GM12878 (cell line): ENCODE measurements around the gene NRP2. TPM values are rescaled to one million over a fixed set of nuclear protein-coding genes. Genes with fewer than 3 reads are reported as not detected.

Source experiments
- ATAC-seq: fragments of 200-7000 bp; cut with Tn5 transposase; 3 replicates; pipeline ENCODE4 v1.9.1; 2020; ENCODE audit warnings: mild to moderate bottlenecking, moderate library complexity
- BruUV-seq: library from RNA; stranded (reverse); fragments of 400-500 nt; replicated peaks from 2 replicates; lab custom pipeline; 2021; lab: Mats Ljungman, UMichigan
- CTCF ChIA-PET: fragments of 300-600 bp; sonication (Branson Sonifier 250); formaldehyde crosslinking; extraction: SDS; loops from one replicate; lab custom pipeline; 2021; ENCODE audit warnings: inconsistent platforms; lab: Yijun Ruan, JAX
- POLR2A ChIA-PET: fragments of 350-600 bp; formaldehyde crosslinking; extraction: SDS; loops from one replicate; lab custom pipeline; 2021; ENCODE audit warnings: inconsistent platforms; lab: Charles Lee
- RAD21 ChIA-PET: fragments of 300-600 bp; sonication (Branson Sonifier 250); formaldehyde crosslinking; loops from one replicate; lab custom pipeline; 2023; ENCODE audit warnings: antibody characterized with exemption; ENCODE audit not compliant: unreplicated experiment; lab: Charles Lee
- SMC1A ChIA-PET: fragments of 300-600 bp; sonication (Branson Sonifier 250); formaldehyde crosslinking; loops from one replicate; lab custom pipeline; 2023; ENCODE audit not compliant: unreplicated experiment, uncharacterized antibody; lab: Charles Lee
- DNase-seq: peaks from one replicate; pipeline ENCODE4 v3.0.0-alpha.2; 2011; ENCODE audit warnings: low read depth, low spot score
- FAIRE-seq: peaks from 3 replicates; lab custom pipeline; 2011; peaks lifted over from hg19 to GRCh38; lab: Jason Lieb, UNC
- H2AFZ ChIP-seq: 2 replicates; pipeline ENCODE4 v1.6.0; 2011; ENCODE audit warnings: low read depth, low read length, control low read depth; ENCODE audit not compliant: control insufficient read depth
- H3K27ac ChIP-seq: 2 replicates; pipeline ENCODE4 v1.5.1; 2011; ENCODE audit warnings: control low read depth; ENCODE audit not compliant: control insufficient read depth, insufficient read depth
- H3K27me3 ChIP-seq, 2 experiments: replicated peaks in 1 of 2; 2 replicates each; pipeline versions ENCODE4 v1.6.0 to v1.6.1; 2011; ENCODE audit warnings: low read length in 1 of 2; ENCODE audit not compliant: control insufficient read depth in 2 of 2, insufficient read depth in 2 of 2
- H3K36me3 ChIP-seq, 2 experiments: 2 replicates each; pipeline ENCODE4 v1.5.1; 2011; ENCODE audit warnings: low read length in 1 of 2; ENCODE audit not compliant: control insufficient read depth in 2 of 2, insufficient read depth in 2 of 2
- H3K4me1 ChIP-seq: 2 replicates; pipeline ENCODE4 v1.6.1; 2011; ENCODE audit warnings: mild to moderate bottlenecking, low read length, moderate library complexity, mixed read lengths; ENCODE audit not compliant: control insufficient read depth, insufficient read depth
- H3K4me2 ChIP-seq: 2 replicates; pipeline ENCODE4 v1.6.0; 2011; ENCODE audit warnings: control low read depth; ENCODE audit not compliant: control insufficient read depth, insufficient read depth
- H3K4me3 ChIP-seq: fragments of 200-600 bp; sonication (generic); 2 replicates; pipeline ENCODE4 v1.5.1; 2016
- H3K79me2 ChIP-seq: 2 replicates; pipeline ENCODE4 v1.6.0; 2011; ENCODE audit warnings: low read length; ENCODE audit not compliant: control insufficient read depth, insufficient read depth
- H3K9ac ChIP-seq: 2 replicates; pipeline ENCODE4 v1.8.0; 2011; ENCODE audit warnings: low read length, control low read depth, mixed read lengths; ENCODE audit not compliant: control insufficient read depth, insufficient read depth
- H3K9me3 ChIP-seq: replicated peaks from 3 replicates; pipeline ENCODE4 v1.5.1; 2011; ENCODE audit warnings: mild to moderate bottlenecking, low read length; ENCODE audit not compliant: control insufficient read depth, insufficient read depth
- H4K20me1 ChIP-seq: 2 replicates; pipeline ENCODE4 v1.6.0; 2011; ENCODE audit not compliant: control insufficient read depth, insufficient read depth
- ATF3 ChIP-seq: IDR thresholded peaks from 2 replicates; pipeline ENCODE4 v1.6.1; 2011; ENCODE audit warnings: low read depth, mild to moderate bottlenecking, low read length, moderate library complexity, borderline replicate concordance; ENCODE audit errors: extremely low read depth
- BACH1 ChIP-seq: fragments of 450-650 bp; IDR thresholded peaks from 2 replicates; pipeline ENCODE4 v1.6.1; 2017; ENCODE audit warnings: mild to moderate bottlenecking, borderline replicate concordance
- CBX5 ChIP-seq: sonication (generic); IDR thresholded peaks from 2 replicates; pipeline ENCODE4 v1.6.1; 2016; ENCODE audit warnings: low read depth, moderate library complexity, mild to moderate bottlenecking, inconsistent platforms
- CEBPB ChIP-seq, 2 experiments: fragments of 150-350 bp in 1 of 2; IDR thresholded peaks; 2 replicates each; pipeline ENCODE4 v1.6.1; 2012 to 2014; ENCODE audit warnings: low read depth in 2 of 2, low read length in 2 of 2, borderline replicate concordance in 1 of 2, inconsistent platforms in 1 of 2
- CEBPZ ChIP-seq: fragments of 150-350 bp; IDR thresholded peaks from 2 replicates; pipeline ENCODE4 v1.6.1; 2016; ENCODE audit warnings: low read depth, low read length
- ETV6 ChIP-seq, 2 experiments: fragments of 450-650 bp in 1 of 2; IDR thresholded peaks in 1 of 2; conservative IDR thresholded peaks in 1 of 2; 2 replicates each; pipeline ENCODE4 v1.6.1; 2014; ENCODE audit warnings: antibody characterized with exemption in 1 of 2, borderline replicate concordance in 1 of 2, low read depth in 1 of 2, mild to moderate bottlenecking in 1 of 2, moderate library complexity in 1 of 2
- HDAC6 ChIP-seq: fragments of 200-600 bp; sonication (generic); IDR thresholded peaks from one replicate; pipeline ENCODE4 v1.8.0; 2017; ENCODE audit warnings: antibody characterized with exemption; ENCODE audit not compliant: unreplicated experiment
- IRF4 ChIP-seq: IDR thresholded peaks from 2 replicates; pipeline ENCODE4 v1.6.1; 2011; ENCODE audit warnings: low read depth, low read length
- JUND ChIP-seq: IDR thresholded peaks from 2 replicates; pipeline ENCODE4 v1.6.1; 2012; ENCODE audit warnings: low read depth, mild to moderate bottlenecking, low read length, improper control_type of control experiment, moderate library complexity
- LARP7 ChIP-seq: fragments of 450-650 bp; IDR thresholded peaks from 2 replicates; pipeline ENCODE4 v1.6.1; 2017; ENCODE audit warnings: mild to moderate bottlenecking
- NBN ChIP-seq: fragments of 450-650 bp; IDR thresholded peaks from 2 replicates; pipeline ENCODE4 v1.6.1; 2016
- NKRF ChIP-seq: fragments of 450-650 bp; conservative IDR thresholded peaks from 2 replicates; pipeline ENCODE4 v1.6.1; 2017; ENCODE audit warnings: mild to moderate bottlenecking, moderate library complexity
- SMAD5 ChIP-seq: IDR thresholded peaks from 2 replicates; pipeline ENCODE4 v1.6.1; 2016; ENCODE audit warnings: antibody characterized with exemption, low read depth
- SP1 ChIP-seq: IDR thresholded peaks from one replicate; pipeline ENCODE4 v1.6.1; 2011; ENCODE audit warnings: low read depth, low read length
- SREBF2 ChIP-seq: IDR thresholded peaks from 2 replicates; pipeline ENCODE4 v1.6.1; 2012; ENCODE audit warnings: mild to moderate bottlenecking, low read length
- SRF ChIP-seq, 2 experiments: IDR thresholded peaks; 2 replicates each; pipeline ENCODE4 v1.6.1; 2011; ENCODE audit warnings: low read depth in 2 of 2, low read length in 2 of 2, mild to moderate bottlenecking in 1 of 2, moderate library complexity in 1 of 2
- SUZ12 ChIP-seq: fragments of 200-600 bp; sonication (generic); IDR thresholded peaks from one replicate; pipeline ENCODE4 v1.6.1; 2018; ENCODE audit warnings: antibody characterized with exemption, mild to moderate bottlenecking; ENCODE audit not compliant: unreplicated experiment
- TAF1 ChIP-seq: IDR thresholded peaks from 2 replicates; pipeline ENCODE4 v1.6.1; 2011; ENCODE audit warnings: mild to moderate bottlenecking, low read depth, low read length, borderline replicate concordance
- TCF12 ChIP-seq: IDR thresholded peaks from 2 replicates; pipeline ENCODE4 v1.6.1; 2011; ENCODE audit warnings: low read depth, mild to moderate bottlenecking, low read length
- WGBS: methylation state at CpG from one replicate; pipeline ENCODE4 v1.1.6; 2016; ENCODE audit warnings: low lambda C conversion rate; ENCODE audit not compliant: insufficient replicate concordance, insufficient coverage; ENCODE audit errors: missing lambda C conversion rate; 5-methylcytosine and 5-hydroxymethylcytosine counted together
- in situ Hi-C: fragments of 300-500 bp; cut with MboI; formaldehyde crosslinking; loops from 9 replicates; pipeline ENCODE4 v1.14.3; 2018; ENCODE audit warnings: mixed read lengths
- intact Hi-C: fragments of 100-400 bp; cut with micrococcal nuclease; formaldehyde crosslinking; loops from one replicate; pipeline ENCODE4 v1.14.2; 2022; ENCODE audit not compliant: unreplicated experiment
- polyA plus RNA-seq, 11 experiments: library from polyadenylated mRNA; depleted of rRNA in 4 of 11; unstranded in 6 of 11; stranded (reverse) in 5 of 11; fragments of >200 nt; fragmentation: Nextera tagmentation in 4 of 11; fragmentation: Illumina TruSeq in 1 of 11; extraction: Ambion mirVana in 4 of 11; extraction: Trizol in 1 of 11; gene quantifications; 1 replicate in 1 of 11; 2 replicates in 10 of 11; pipeline versions ENCODE4 v1.2.1 to v1.2.3, GENCODE V29; 2011 to 2016; ENCODE audit warnings: inconsistent platforms in 2 of 11, missing spikeins in 2 of 11, low read depth in 1 of 11
- total RNA-seq, 4 experiments: library from RNA; depleted of rRNA in 3 of 4; stranded (reverse); fragments of >200 nt in 3 of 4; fragmentation: Illumina TruSeq in 1 of 4; extraction: Trizol in 1 of 4; gene quantifications; 2 replicates each; pipeline versions ENCODE4 v1.2.1 to v1.2.3, GENCODE V29; 2013 to 2021

The NRP2 gene
- total and polyA plus RNA-seq, 10 of the 15 experiments (the other 5 are each of a cell fraction or from before 2014, with no cell fraction given) = 0.06 to 1.2 (median 0.46) TPM

- Histone ChIP-seq H4K20me1 (no peaks in the 10 kb centered on the region), H2AFZ (no peak overlapping the region), H3K9me3 (no peaks in the 10 kb centered on the region), H3K4me2 (no peak overlapping the region), H3K79me2 (no peaks in the 10 kb centered on the region), H3K4me1 (no peaks in the 10 kb centered on the region; the same call in 1 of the 2 replicates), H3K9ac (no peak overlapping the region), H3K36me3 (no peaks in the 10 kb centered on the region), H3K27me3 (peaks cover 3 to 19% of the 10 kb centered on the region in 2 experiments), H3K4me3 (no peak overlapping the region), H3K27ac (no peak overlapping the region)
- in situ Hi-C loops (no loop called here), intact Hi-C loops (no loop called here)
- TF ChIP-seq IRF4 (no peak), ATF3 (no peak), CEBPB (IDR thresholded peaks at IDR 0.05; ENCODE audit: borderline replicate concordance in 1 of 2, low read depth in 2 of 2, low read length in 2 of 2) (no peak), SREBF2 (no peak), BACH1 (no peak), SP1 (no peak), LARP7 (no peak), HDAC6 (no peak), JUND (no peak), TAF1 (no peak), TCF12 (no peak), CBX5 (no peak), SMAD5 (no peak), NBN (no peak), ETV6 (conservative IDR thresholded peaks at IDR 0.05 in 1 of 2, IDR thresholded peaks at IDR 0.05 in 1 of 2; ENCODE audit: borderline replicate concordance in 1 of 2, low read depth in 1 of 2) (no peak), SRF (IDR thresholded peaks at IDR 0.05; ENCODE audit: low read depth in 2 of 2, low read length in 2 of 2) (no peak), CEBPZ (no peak), NKRF (no peak), SUZ12 (no peak)
- ChIA-PET POLR2A (no interaction called here), CTCF (interaction anchor here (1.3 kb wide), 1 partner anchor 1326 kb away, joined by 3 read pairs; no protein-coding TSS in a partner anchor), RAD21 (interaction anchor here (0.5 kb wide), 1 partner anchor 109 kb away, joined by 3 read pairs; no protein-coding TSS in a partner anchor), SMC1A (no interaction called here)
- DNase-seq (no peak), FAIRE-seq (no peak), ATAC-seq (no peak)
- BruUV-seq = no TSS peak
- 18% methylated on average over 4 of the region's 4 CpGs for WGBS
These were observed 31.9 kb upstream of the NRP2 start for GRCh38 chr2:205650450-205650849.
